Neutrophil (primary cell): ENCODE data around the gene PTK6.
A peak's percentile ranks its signal among the peaks of the same experiment; 100 is the strongest.

ENCODE experiments used
- H3K27ac ChIP-seq: fragments of 200-600 bp; sonication (generic); 2 replicates; pipeline ENCODE4 v1.5.1; 2016; ENCODE audit warnings: mild to moderate bottlenecking, moderate library complexity
- H3K27me3 ChIP-seq: fragments of 200-600 bp; sonication (generic); 2 replicates; pipeline ENCODE4 v1.6.0; 2016; ENCODE audit warnings: mild to moderate bottlenecking
- H3K36me3 ChIP-seq: fragments of 200-600 bp; sonication (generic); 2 replicates; pipeline ENCODE4 v1.5.1; 2017
- H3K4me1 ChIP-seq, 2 experiments: fragments of 200-600 bp in 1 of 2; sonication (generic) in 1 of 2; 1 replicate in 1 of 2; 2 replicates in 1 of 2; pipeline versions ENCODE4 v1.5.1 to v1.6.1; 2013 to 2016; ENCODE audit warnings: low read depth in 1 of 2, low read length in 1 of 2, mild to moderate bottlenecking in 1 of 2, moderate library complexity in 1 of 2; ENCODE audit not compliant: control insufficient read depth in 1 of 2, insufficient read depth in 1 of 2
- H3K4me3 ChIP-seq, 2 experiments: fragments of 200-600 bp in 1 of 2; sonication (generic) in 1 of 2; 1 replicate in 1 of 2; 2 replicates in 1 of 2; pipeline ENCODE4 v1.5.1; 2013 to 2016; ENCODE audit warnings: low read depth in 1 of 2, low read length in 1 of 2, mild to moderate bottlenecking in 1 of 2, moderate library complexity in 1 of 2
- H3K9me3 ChIP-seq: fragments of 200-600 bp; sonication (generic); 2 replicates; pipeline ENCODE4 v1.5.1; 2016
- CTCF ChIP-seq: fragments of 200-600 bp; sonication (generic); IDR thresholded peaks from 2 replicates; pipeline ENCODE4 v1.5.1; 2016; ENCODE audit warnings: antibody characterized with exemption

PTK6 gene

GRCh38 chr20:63536997-63537524 is at the start of gene PTK6:
TSS of gene PTK6 (minus strand) at chr20:63537376. CDS start at chr20:63537314, 62 bp downstream.
- H3K9me3 ChIP-seq = no peaks in the 10 kb centered on the region
- H3K36me3 ChIP-seq = no peaks in the 10 kb centered on the region
- H3K4me1 ChIP-seq = peaks cover 17 to 26% of the 10 kb centered on the region in 2 experiments
- H3K4me3 ChIP-seq = peak within 1 kb of the TSS; percentile 58 to 68
- H3K27me3 ChIP-seq = peaks cover 44% of the 10 kb centered on the region
- no peak for TF ChIP-seq CTCF
- peak within 1 kb of the TSS; percentile 79 for H3K27ac ChIP-seq

- TF ChIP-seq CTCF = no peak
- no peaks in the 10 kb centered on the region for H3K27me3 ChIP-seq
- peaks cover 34% of the 10 kb centered on the region in 2 experiments for H3K4me1 ChIP-seq
- peaks cover 48% of the 10 kb centered on the region for H3K36me3 ChIP-seq
- no peak overlapping the region for H3K4me3 ChIP-seq
- H3K9me3 ChIP-seq = no peaks in the 10 kb centered on the region
- peak overlapping the region; percentile 78 for H3K27ac ChIP-seq
Observed at GRCh38 chr20:63586797-63587196, 49.6 kb upstream of the PTK6 start.

- no peaks in the 10 kb centered on the region for H3K9me3 ChIP-seq
- H3K4me1 ChIP-seq = peaks cover 34 to 38% of the 10 kb centered on the region in 2 experiments
- no peak for TF ChIP-seq CTCF
- H3K27me3 ChIP-seq = no peaks in the 10 kb centered on the region
- H3K36me3 ChIP-seq = peaks cover 39% of the 10 kb centered on the region
- H3K4me3 ChIP-seq = no peak overlapping the region
- H3K27ac ChIP-seq = peak overlapping the region; percentile 78
Observed at GRCh38 chr20:63585616-63586565, 48.7 kb upstream of the PTK6 start.

- TF ChIP-seq CTCF = no peak
- Histone ChIP-seq H3K27ac (no peak overlapping the region), H3K4me3 (no peak overlapping the region), H3K9me3 (no peaks in the 10 kb centered on the region), H3K36me3 (peaks cover 7% of the 10 kb centered on the region), H3K27me3 (peaks cover 30% of the 10 kb centered on the region), H3K4me1 (peaks cover 32 to 56% of the 10 kb centered on the region in 2 experiments)
Observed at GRCh38 chr20:63582382-63583063, 45.3 kb upstream of the PTK6 start.

- peaks cover 16 to 43% of the 10 kb centered on the region in 2 experiments for H3K4me1 ChIP-seq
- H3K27me3 ChIP-seq = peaks cover 44% of the 10 kb centered on the region
- no peaks in the 10 kb centered on the region for H3K9me3 ChIP-seq
- no peak overlapping the region for H3K4me3 ChIP-seq
- no peaks in the 10 kb centered on the region for H3K36me3 ChIP-seq
- no peak for TF ChIP-seq CTCF
- no peak overlapping the region for H3K27ac ChIP-seq
Observed at GRCh38 chr20:63580796-63581461, 43.8 kb upstream of the PTK6 start.
